ENCODE data around the gene FGF9. TPM values are rescaled to one million over a fixed set of nuclear protein-coding genes. Genes with fewer than 3 reads are reported as not detected.

Gene FGF9
- total and polyA plus RNA-seq, 2 experiments from 2014 or later, result 0.65 to 0.75 TPM

DNA sequence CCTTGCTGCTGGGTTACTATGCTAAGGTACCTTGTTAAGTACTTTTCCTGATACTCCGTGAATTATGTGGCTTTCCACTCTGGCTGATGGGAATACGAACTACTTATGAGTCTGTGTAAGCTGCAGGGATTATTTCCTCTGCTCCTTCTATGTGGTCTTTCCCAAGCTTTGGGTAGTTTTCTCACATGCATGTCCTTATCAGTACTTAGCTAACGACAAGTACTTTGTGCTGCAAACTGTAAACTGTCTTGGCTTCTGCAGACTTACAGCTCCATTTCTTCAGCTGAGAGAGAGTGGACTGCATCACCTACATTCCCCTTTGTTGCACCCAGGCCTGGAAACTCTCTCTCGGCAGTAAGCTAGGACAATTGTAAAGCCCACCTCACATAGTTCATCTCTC, 76.6 kb downstream of the FGF9 start:
- TF ChIP-seq EZH2phosphoT487 (IDR thresholded peaks at IDR 0.05; ENCODE audit: insufficient read depth, low read depth), result no peak
- TF ChIP-seq EZH2 (IDR thresholded peaks at IDR 0.05; ENCODE audit: insufficient read depth, poor library complexity, severe bottlenecking), result no peak
- Histone ChIP-seq H3K4me3 (no peak overlapping the region), H3K79me2 (ENCODE audit: insufficient read depth) (no peaks in the 10 kb centered on the region), H3K27me3 (replicated peaks; ENCODE audit: insufficient read depth) (no peaks in the 10 kb centered on the region), H3F3A (ENCODE audit: insufficient read depth) (no peaks in the 10 kb centered on the region), H3K4me1 (ENCODE audit: insufficient read depth) (no peaks in the 10 kb centered on the region), H3K9ac (no peak overlapping the region), H3K27ac (no peak overlapping the region), H3K9me2 (ENCODE audit: insufficient read depth) (no peaks in the 10 kb centered on the region), H3K4me2 (ENCODE audit: unreplicated experiment) (no peak overlapping the region), H3K36me3 (ENCODE audit: low read depth) (no peaks in the 10 kb centered on the region), H2AFZ (no peak overlapping the region), H3K9me3 (ENCODE audit: low read depth) (no peaks in the 10 kb centered on the region), H4K20me1 (ENCODE audit: insufficient read depth) (no peaks in the 10 kb centered on the region)
- no peak for DNase-seq
- in situ Hi-C loops (cut with MboI), result no loop called here
- 39 to 42% methylated on average over 4 of the region's 4 CpGs for WGBS, 2 experiments (ENCODE audit: low coverage in 1 of 2, low lambda C conversion rate in 2 of 2, missing lambda C conversion rate in 2 of 2)

DNA sequence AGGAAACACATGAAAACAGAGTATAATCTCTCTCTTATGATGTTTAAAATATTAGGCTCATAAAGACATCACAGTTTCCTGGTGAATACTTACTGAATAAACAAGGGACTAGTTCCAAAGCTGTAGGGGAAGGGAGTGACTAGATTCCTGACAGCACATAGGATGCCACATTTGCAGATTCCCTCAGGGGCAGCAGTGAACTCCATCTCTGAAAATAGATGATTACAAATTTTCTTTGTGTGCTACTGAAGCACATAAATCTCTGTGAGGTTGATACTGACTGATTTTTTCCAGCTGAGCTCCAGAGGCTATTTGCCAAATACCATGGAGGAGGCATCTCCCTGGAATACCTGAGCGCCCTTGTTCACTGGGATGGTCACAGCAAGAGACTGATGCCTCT, 77.3 kb downstream of the FGF9 start:
- no peaks in the 10 kb centered on the region for H3K27me3 ChIP-seq (replicated peaks; ENCODE audit: insufficient read depth)
- H3K9me2 ChIP-seq (ENCODE audit: insufficient read depth), result no peaks in the 10 kb centered on the region
- H3K9me3 ChIP-seq (ENCODE audit: low read depth), result no peaks in the 10 kb centered on the region
- no peak overlapping the region for H3K9ac ChIP-seq
- H3K4me3 ChIP-seq, result no peak overlapping the region
- DNase-seq, result no peak
- no peaks in the 10 kb centered on the region for H3K79me2 ChIP-seq (ENCODE audit: insufficient read depth)
- H3K4me2 ChIP-seq (ENCODE audit: unreplicated experiment), result no peak overlapping the region
- WGBS, 2 experiments (ENCODE audit: low coverage in 1 of 2, low lambda C conversion rate in 2 of 2, missing lambda C conversion rate in 2 of 2), result 45 to 54% methylated on average over 1 of the region's 1 CpG
- H2AFZ ChIP-seq, result no peak overlapping the region
- H4K20me1 ChIP-seq (ENCODE audit: insufficient read depth), result no peaks in the 10 kb centered on the region
- H3K36me3 ChIP-seq (ENCODE audit: low read depth), result no peaks in the 10 kb centered on the region
- in situ Hi-C loops (cut with MboI), result no loop called here
- TF ChIP-seq EZH2 (IDR thresholded peaks at IDR 0.05; ENCODE audit: insufficient read depth, poor library complexity, severe bottlenecking), result no peak
- TF ChIP-seq EZH2phosphoT487 (IDR thresholded peaks at IDR 0.05; ENCODE audit: insufficient read depth, low read depth), result no peak
- H3K27ac ChIP-seq, result no peak overlapping the region
- H3K4me1 ChIP-seq (ENCODE audit: insufficient read depth), result no peaks in the 10 kb centered on the region
- no peaks in the 10 kb centered on the region for H3F3A ChIP-seq (ENCODE audit: insufficient read depth)

DNA sequence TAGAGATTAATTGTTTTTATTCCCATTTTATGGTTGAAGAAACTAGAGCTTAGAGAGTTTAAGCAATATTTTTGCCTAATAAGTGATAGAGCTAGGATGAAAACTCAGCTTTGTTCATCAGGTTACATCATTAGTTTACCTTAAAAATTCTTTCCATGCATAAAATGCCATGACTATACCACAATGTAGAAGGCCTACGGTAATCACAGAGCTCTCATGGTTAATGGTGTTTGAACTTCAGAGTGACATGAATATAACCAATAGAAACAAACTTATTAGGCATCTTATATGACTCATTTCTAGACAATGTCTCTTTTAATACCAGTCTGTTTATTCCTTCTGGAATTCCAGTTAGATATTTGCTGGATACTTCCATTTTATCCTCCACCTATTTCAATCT, 78.5 kb downstream of the FGF9 start:
- WGBS, 2 experiments (ENCODE audit: low coverage in 1 of 2, low lambda C conversion rate in 2 of 2, missing lambda C conversion rate in 2 of 2), result 34 to 40% methylated on average over 1 of the region's 1 CpG
- Histone ChIP-seq H3K9me2 (ENCODE audit: insufficient read depth) (no peaks in the 10 kb centered on the region), H2AFZ (no peak overlapping the region), H3K36me3 (ENCODE audit: low read depth) (no peaks in the 10 kb centered on the region), H3K9me3 (ENCODE audit: low read depth) (no peaks in the 10 kb centered on the region), H3K4me3 (no peak overlapping the region), H3K79me2 (ENCODE audit: insufficient read depth) (no peaks in the 10 kb centered on the region), H3K27ac (no peak overlapping the region), H3K27me3 (replicated peaks; ENCODE audit: insufficient read depth) (no peaks in the 10 kb centered on the region), H3K4me2 (ENCODE audit: unreplicated experiment) (no peak overlapping the region), H4K20me1 (ENCODE audit: insufficient read depth) (no peaks in the 10 kb centered on the region), H3F3A (ENCODE audit: insufficient read depth) (no peaks in the 10 kb centered on the region), H3K4me1 (ENCODE audit: insufficient read depth) (no peaks in the 10 kb centered on the region), H3K9ac (no peak overlapping the region)
- in situ Hi-C loops (cut with MboI), result no loop called here
- DNase-seq, result peak; percentile 7
- no peak for TF ChIP-seq EZH2 (IDR thresholded peaks at IDR 0.05; ENCODE audit: insufficient read depth, poor library complexity, severe bottlenecking)
- no peak for TF ChIP-seq EZH2phosphoT487 (IDR thresholded peaks at IDR 0.05; ENCODE audit: insufficient read depth, low read depth)

DNA sequence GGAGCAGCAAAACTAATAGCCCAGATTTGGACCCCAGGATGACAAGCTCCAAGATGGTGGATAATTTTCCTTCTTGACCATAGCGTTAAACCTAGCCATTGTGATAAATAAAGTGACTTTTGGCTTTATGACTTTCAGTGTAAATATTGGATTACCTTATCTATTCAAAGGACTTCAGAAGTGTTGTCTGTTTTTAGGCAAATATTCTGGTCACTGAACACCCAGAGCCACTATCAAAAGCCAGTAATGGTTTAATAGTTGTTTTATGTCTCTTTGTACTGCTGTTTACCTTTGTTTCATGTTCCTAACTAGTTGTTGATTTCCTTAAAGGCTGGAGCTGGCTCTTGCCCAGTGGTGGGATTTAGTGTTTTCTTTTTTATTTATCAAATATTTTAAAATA, 81.6 kb downstream of the FGF9 start:
- Histone ChIP-seq H3K27me3 (replicated peaks; ENCODE audit: insufficient read depth) (no peaks in the 10 kb centered on the region), H3K4me3 (no peak overlapping the region), H3K9me2 (ENCODE audit: insufficient read depth) (no peaks in the 10 kb centered on the region), H3K27ac (no peak overlapping the region), H3F3A (ENCODE audit: insufficient read depth) (no peaks in the 10 kb centered on the region), H3K4me1 (ENCODE audit: insufficient read depth) (no peaks in the 10 kb centered on the region), H2AFZ (no peak overlapping the region), H4K20me1 (ENCODE audit: insufficient read depth) (no peaks in the 10 kb centered on the region), H3K9ac (no peak overlapping the region), H3K4me2 (ENCODE audit: unreplicated experiment) (no peak overlapping the region), H3K9me3 (ENCODE audit: low read depth) (no peaks in the 10 kb centered on the region), H3K79me2 (ENCODE audit: insufficient read depth) (no peaks in the 10 kb centered on the region), H3K36me3 (ENCODE audit: low read depth) (no peaks in the 10 kb centered on the region)
- no peak for DNase-seq
- TF ChIP-seq EZH2phosphoT487 (IDR thresholded peaks at IDR 0.05; ENCODE audit: insufficient read depth, low read depth) (no peak), EZH2 (IDR thresholded peaks at IDR 0.05; ENCODE audit: insufficient read depth, poor library complexity, severe bottlenecking) (no peak)
- in situ Hi-C loops (cut with MboI), result no loop called here
- 44 to 58% methylated on average over 1 of the region's 1 CpG for WGBS, 2 experiments (ENCODE audit: low coverage in 1 of 2, low lambda C conversion rate in 2 of 2, missing lambda C conversion rate in 2 of 2)

DNA sequence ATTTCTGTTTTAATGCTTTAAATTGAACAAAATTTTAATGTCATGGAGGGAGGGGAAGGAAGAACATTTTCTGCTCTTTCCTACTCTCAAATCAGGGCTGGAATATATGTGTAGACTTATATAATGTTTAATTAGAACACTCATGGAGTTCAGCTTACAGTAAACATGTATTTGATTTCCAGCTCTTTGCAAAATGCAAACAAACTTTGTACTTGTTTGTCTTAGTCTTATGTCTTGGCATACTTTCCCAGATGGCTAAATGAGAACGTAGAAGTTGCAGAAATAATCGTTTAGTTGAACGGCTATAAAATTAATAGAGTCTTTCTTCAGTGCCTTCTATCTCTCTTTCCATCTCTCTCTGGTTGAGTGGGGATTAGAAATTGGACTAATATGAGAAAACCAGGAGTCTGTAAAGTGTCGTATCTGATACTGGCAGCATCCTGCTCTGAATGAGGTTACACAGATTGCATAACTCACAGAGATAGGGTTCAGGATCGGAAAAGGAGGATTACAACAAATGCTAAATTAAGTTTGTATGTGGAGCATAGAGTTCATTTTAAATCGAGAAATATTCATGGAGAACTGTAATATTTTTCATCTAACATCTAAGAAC, 82.3 kb downstream of the FGF9 start:
- no peaks in the 10 kb centered on the region for H3K9me2 ChIP-seq (ENCODE audit: insufficient read depth)
- no peaks in the 10 kb centered on the region for H3K9me3 ChIP-seq (ENCODE audit: low read depth)
- no peaks in the 10 kb centered on the region for H4K20me1 ChIP-seq (ENCODE audit: insufficient read depth)
- H3K79me2 ChIP-seq (ENCODE audit: insufficient read depth), result no peaks in the 10 kb centered on the region
- no peak overlapping the region for H3K4me2 ChIP-seq (ENCODE audit: unreplicated experiment)
- no peaks in the 10 kb centered on the region for H3K36me3 ChIP-seq (ENCODE audit: low read depth)
- H3K4me1 ChIP-seq (ENCODE audit: insufficient read depth), result no peaks in the 10 kb centered on the region
- no peak overlapping the region for H2AFZ ChIP-seq
- H3K4me3 ChIP-seq, result no peak overlapping the region
- WGBS, 2 experiments (ENCODE audit: low coverage in 1 of 2, low lambda C conversion rate in 2 of 2, missing lambda C conversion rate in 2 of 2), result 36 to 37% methylated on average over 6 of the region's 6 CpGs
- no peaks in the 10 kb centered on the region for H3K27me3 ChIP-seq (replicated peaks; ENCODE audit: insufficient read depth)
- H3K9ac ChIP-seq, result no peak overlapping the region
- no peak for DNase-seq
- no peak overlapping the region for H3K27ac ChIP-seq
- TF ChIP-seq EZH2phosphoT487 (IDR thresholded peaks at IDR 0.05; ENCODE audit: insufficient read depth, low read depth) (no peak), EZH2 (IDR thresholded peaks at IDR 0.05; ENCODE audit: insufficient read depth, poor library complexity, severe bottlenecking) (no peak)
- in situ Hi-C loops (cut with MboI), result no loop called here
- H3F3A ChIP-seq (ENCODE audit: insufficient read depth), result no peaks in the 10 kb centered on the region

Other genes with a start within 250 kb of the FGF9 start
- gene ZDHHC20, start 211.8 kb upstream of the FGF9 start, total RNA-seq (2014; rRNA removed; shearing (Covaris generic)), result 65.3 and 82.6 TPM in 2 replicates
- 40.0 and 41.1 TPM in 2 replicates for gene ZDHHC20, start 211.8 kb upstream of the FGF9 start, polyA plus RNA-seq (2016; fragmentation: Nextera tagmentation; extraction: Ambion mirVana)
- 44.1 and 61.7 TPM in 2 replicates for gene MICU2, start 66.9 kb upstream of the FGF9 start, total RNA-seq (2014; rRNA removed; shearing (Covaris generic))
- gene MICU2, start 66.9 kb upstream of the FGF9 start, polyA plus RNA-seq (2016; fragmentation: Nextera tagmentation; extraction: Ambion mirVana), result 40.6 and 41.4 TPM in 2 replicates

All from GM23248 (cell line).